K562 (cell line): Measurements from ENCODE around the gene EFCAB9. TPM values are rescaled to one million over a fixed set of nuclear protein-coding genes. Genes with fewer than 3 reads are reported as not detected.
A peak's percentile ranks its signal among the peaks of the same experiment; 100 is the strongest.

ENCODE experiments used
- ARID1B ChIP-seq: fragments of 450-650 bp; IDR thresholded peaks from 2 replicates; pipeline ENCODE4 v1.6.1; 2016; ENCODE audit warnings: antibody characterized with exemption, mild to moderate bottlenecking, inconsistent platforms
- ARID4B ChIP-seq: sonication (generic); formaldehyde crosslinking; IDR thresholded peaks from 2 replicates; pipeline ENCODE4 v1.8.0; 2022; ENCODE audit warnings: mild to moderate bottlenecking, missing genetic modification reagents
- C11orf30 ChIP-seq: fragments of 450-650 bp; IDR thresholded peaks from 2 replicates; pipeline ENCODE4 v1.6.1; 2016; ENCODE audit warnings: low read depth, mild to moderate bottlenecking
- DPF2 ChIP-seq: fragments of 450-650 bp; IDR thresholded peaks from 2 replicates; pipeline ENCODE4 v1.6.1; 2016
- ELK1 ChIP-seq: sonication (generic); formaldehyde crosslinking; IDR thresholded peaks from 2 replicates; pipeline ENCODE4 v1.8.1; 2022; ENCODE audit warnings: missing genetic modification reagents
- EP300 ChIP-seq: IDR thresholded peaks from 2 replicates; pipeline ENCODE4 v1.6.1; 2012; ENCODE audit warnings: low read length, improper control_type of control experiment
- NR2C1 ChIP-seq, 2 experiments: fragments of 450-650 bp; IDR thresholded peaks; 2 replicates each; pipeline ENCODE4 v1.6.1; 2017; ENCODE audit warnings: mild to moderate bottlenecking in 2 of 2, antibody characterized with exemption in 1 of 2, inconsistent platforms in 1 of 2, missing compliant biosample characterization in 1 of 2, missing genetic modification characterization in 1 of 2
- SFPQ ChIP-seq: fragments of 200-400 bp; formaldehyde crosslinking; IDR thresholded peaks from 2 replicates; pipeline ENCODE4 v1.6.1; 2017; ENCODE audit warnings: mild to moderate bottlenecking, low read depth, low read length, moderate library complexity
- SMARCA4 ChIP-seq: fragments of 450-650 bp; IDR thresholded peaks from 2 replicates; pipeline ENCODE4 v1.6.1; 2016
- SMARCB1 ChIP-seq: IDR thresholded peaks from 2 replicates; pipeline ENCODE4 v1.6.1; 2011; ENCODE audit warnings: improper control_type of control experiment, low read depth; ENCODE audit not compliant: insufficient read length
- TAF9B ChIP-seq: fragments of 450-650 bp; IDR thresholded peaks from 2 replicates; pipeline ENCODE4 v1.6.1; 2018; ENCODE audit warnings: mild to moderate bottlenecking; ENCODE audit not compliant: partially characterized antibody
- ZNF165 ChIP-seq: fragments of 250-450 bp; sonication (Bioruptor Pico); IDR thresholded peaks from 2 replicates; pipeline ENCODE4 v1.4.0; 2020; ENCODE audit warnings: borderline replicate concordance
- ZNF239 ChIP-seq: fragments of 250-450 bp; sonication (Bioruptor Pico); IDR thresholded peaks from 2 replicates; pipeline ENCODE4 v1.4.0; 2020; ENCODE audit warnings: mild to moderate bottlenecking
- ZNF3 ChIP-seq: fragments of 250-450 bp; sonication (Bioruptor Pico); IDR thresholded peaks from 2 replicates; pipeline ENCODE4 v1.5.0; 2021; ENCODE audit warnings: mild to moderate bottlenecking, moderate library complexity
- ZNF609 ChIP-seq: sonication (generic); formaldehyde crosslinking; IDR thresholded peaks from 2 replicates; pipeline ENCODE4 v1.8.1; 2023; ENCODE audit warnings: missing genetic modification reagents, mild to moderate bottlenecking, borderline replicate concordance
- polyA plus RNA-seq, 8 experiments: library from polyadenylated mRNA; depleted of rRNA in 4 of 8; stranded (reverse) in 5 of 8; unstranded in 3 of 8; fragments of >200 nt; fragmentation: Nextera tagmentation in 2 of 8; fragmentation: Illumina TruSeq in 1 of 8; extraction: Ambion mirVana in 2 of 8; extraction: Trizol in 1 of 8; gene quantifications; 2 replicates each; pipeline versions ENCODE4 v1.2.1 to v1.2.3, GENCODE V29; 2011 to 2014; ENCODE audit warnings: inconsistent platforms in 1 of 8, missing spikeins in 1 of 8
- total RNA-seq, 7 experiments: library from RNA; depleted of rRNA in 6 of 7; stranded (reverse); fragments of >200 nt in 6 of 7; fragmentation: Illumina TruSeq in 2 of 7; extraction: Trizol in 2 of 7; gene quantifications; 2 replicates each; pipeline versions ENCODE4 v1.2.1 to v1.2.3, GENCODE V29; 2011 to 2021; ENCODE audit warnings: low replicate concordance in 1 of 7

EFCAB9 gene
- total and polyA plus RNA-seq, 9 of the 15 experiments (the other 6 are each of a cell fraction or from before 2014, with no cell fraction given): not detected

GRCh38 chr5:172144291-172144815 lies 49.6 kb upstream of the EFCAB9 start (continued):
- TF ChIP-seq SFPQ (no peak), ZNF165 (CRISPR knock-in tag) (no peak), ZNF3 (no peak), DPF2 (peak; percentile 71), ELK1 (no peak), SMARCB1 (no peak), SMARCA4 (peak; percentile 32; the same call in 1 of the 2 replicates), TAF9B (no peak), ARID1B (peak; percentile 81), NR2C1 (IDR thresholded peaks at IDR 0.05) (no peak), NR2C1 (tag; IDR thresholded peaks at IDR 0.05) (peak; percentile 16; the same call in 1 of the 2 replicates), EP300 (peak; percentile 79), ZNF609 (CRISPR knock-in tag) (no peak), C11orf30 (no peak), ZNF239 (CRISPR knock-in tag) (peak; percentile 98), ARID4B (CRISPR knock-in tag) (0 out of 2 replicates have a peak, but pooled peaks have one; percentile 38)
